ACC112 (cell line): Measurements from ENCODE around the gene SDK1.

ENCODE experiments used
- H2AFZ ChIP-seq: fragments of 200-600 bp; sonication (generic); one replicate; pipeline ENCODE4 v1.6.0; 2017; ENCODE audit warnings: antibody characterized with exemption, low read length; ENCODE audit not compliant: unreplicated experiment
- H3K27ac ChIP-seq: fragments of 200-600 bp; sonication (generic); 2 replicates; pipeline ENCODE4 v1.5.1; 2014; ENCODE audit warnings: low read depth, mild to moderate bottlenecking, antibody characterized with exemption, low read length, moderate library complexity
- H3K27me3 ChIP-seq: fragments of 200-600 bp; sonication (generic); 2 replicates; pipeline ENCODE4 v1.6.1; 2014; ENCODE audit warnings: mild to moderate bottlenecking, antibody characterized with exemption, low read length, moderate library complexity, mixed read lengths; ENCODE audit not compliant: insufficient read depth
- H3K36me3 ChIP-seq: fragments of 200-600 bp; sonication (generic); 2 replicates; pipeline ENCODE4 v1.6.1; 2016; ENCODE audit warnings: mild to moderate bottlenecking, antibody characterized with exemption, low read length, moderate library complexity, mixed read lengths; ENCODE audit not compliant: insufficient read depth
- H3K4me1 ChIP-seq: fragments of 200-600 bp; sonication (generic); one replicate; pipeline ENCODE4 v1.6.1; 2016; ENCODE audit warnings: low read length, mixed read lengths; ENCODE audit not compliant: insufficient read depth, unreplicated experiment, control insufficient read depth
- H3K4me3 ChIP-seq: fragments of 200-600 bp; sonication (generic); 2 replicates; pipeline ENCODE4 v1.5.1; 2014; ENCODE audit warnings: mild to moderate bottlenecking, low read depth, low read length
- H3K79me2 ChIP-seq: fragments of 200-600 bp; sonication (generic); one replicate; pipeline ENCODE4 v1.6.0; 2016; ENCODE audit warnings: low read length; ENCODE audit not compliant: control insufficient read depth, unreplicated experiment, insufficient read depth

SDK1 gene

DNA sequence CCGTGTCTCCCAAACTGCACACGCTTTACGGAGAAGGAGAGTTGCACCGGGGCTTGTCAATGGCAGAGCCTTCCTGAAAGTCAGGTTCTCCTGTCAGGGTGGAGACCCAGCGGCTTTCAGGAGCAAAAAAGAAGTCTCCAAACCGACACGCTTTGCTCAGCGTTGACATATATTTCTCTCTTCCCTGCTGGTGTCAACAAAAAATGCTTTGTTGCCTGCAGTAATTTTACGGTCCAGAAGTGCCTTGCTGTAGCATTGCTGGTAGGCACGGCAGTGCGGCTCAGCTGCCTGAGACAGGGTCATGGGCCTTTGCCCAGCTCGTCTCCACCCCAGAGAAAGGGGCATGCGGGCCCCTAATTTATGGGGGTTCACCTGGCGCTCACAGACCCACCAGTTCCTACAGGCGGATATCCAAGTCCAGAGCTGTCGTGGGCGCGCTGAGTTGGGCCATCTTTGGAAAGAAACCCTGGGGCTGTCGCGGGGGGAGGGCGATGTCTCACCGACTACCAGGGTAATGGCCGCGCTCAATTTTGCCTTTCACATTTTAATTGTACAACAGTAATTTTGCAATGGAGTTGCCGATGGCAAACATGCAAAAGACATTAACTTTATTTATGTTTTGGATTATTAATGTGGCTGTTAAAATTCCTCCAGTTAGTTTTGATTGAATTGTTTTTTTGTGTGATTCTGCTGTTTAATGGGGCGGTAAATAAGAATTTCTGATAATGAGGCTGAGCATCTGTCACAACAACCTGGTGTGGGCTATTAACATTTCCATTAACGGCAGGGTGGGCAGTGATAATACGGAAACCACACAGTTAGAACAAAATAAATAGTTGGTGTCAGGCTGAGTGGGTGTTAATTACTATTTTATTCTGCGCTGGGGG is 902.8 kb downstream of the SDK1 start:
- Histone ChIP-seq H3K27me3 (no peaks in the 10 kb centered on the region), H3K4me1 (no peaks in the 10 kb centered on the region), H3K27ac (no peak overlapping the region), H2AFZ (no peak overlapping the region), H3K4me3 (no peak overlapping the region), H3K36me3 (no peaks in the 10 kb centered on the region), H3K79me2 (no peaks in the 10 kb centered on the region)

DNA sequence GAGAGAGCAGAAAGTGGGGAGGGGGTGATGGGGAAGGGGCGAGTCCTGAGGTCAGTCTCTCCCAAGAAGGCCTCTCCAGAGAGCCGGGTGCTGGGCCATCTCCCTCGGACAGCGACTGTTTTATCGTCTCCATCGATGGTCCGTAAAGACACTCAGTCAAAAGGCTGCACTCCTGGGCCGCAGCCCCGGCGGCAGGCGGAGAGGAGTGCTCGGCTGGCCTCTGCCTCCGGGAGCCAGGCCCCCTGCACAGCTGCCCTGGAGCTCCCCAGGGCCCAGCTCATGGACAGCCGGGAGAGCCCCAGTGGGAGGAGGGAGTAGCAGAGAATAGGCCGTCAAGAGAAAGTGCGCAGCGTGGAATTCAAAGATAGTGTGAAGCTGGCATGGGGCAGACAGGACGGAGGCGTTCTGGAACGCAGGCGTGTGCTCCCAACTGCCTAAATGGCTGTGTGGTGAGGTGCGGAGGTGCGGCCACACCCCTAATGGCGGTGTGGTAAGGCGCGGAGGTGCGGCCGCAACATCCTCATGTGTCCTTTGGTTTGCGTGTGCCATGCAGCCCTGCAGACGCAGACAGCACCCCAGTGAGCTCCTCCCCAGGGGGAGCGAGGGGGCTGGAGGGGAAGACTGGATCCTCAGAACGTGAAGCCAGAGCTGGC is 903.6 kb downstream of the SDK1 start:
- Histone ChIP-seq H3K36me3 (no peaks in the 10 kb centered on the region), H3K4me3 (no peak overlapping the region), H3K27me3 (no peaks in the 10 kb centered on the region), H2AFZ (no peak overlapping the region), H3K79me2 (no peaks in the 10 kb centered on the region), H3K4me1 (no peaks in the 10 kb centered on the region), H3K27ac (no peak overlapping the region)

DNA sequence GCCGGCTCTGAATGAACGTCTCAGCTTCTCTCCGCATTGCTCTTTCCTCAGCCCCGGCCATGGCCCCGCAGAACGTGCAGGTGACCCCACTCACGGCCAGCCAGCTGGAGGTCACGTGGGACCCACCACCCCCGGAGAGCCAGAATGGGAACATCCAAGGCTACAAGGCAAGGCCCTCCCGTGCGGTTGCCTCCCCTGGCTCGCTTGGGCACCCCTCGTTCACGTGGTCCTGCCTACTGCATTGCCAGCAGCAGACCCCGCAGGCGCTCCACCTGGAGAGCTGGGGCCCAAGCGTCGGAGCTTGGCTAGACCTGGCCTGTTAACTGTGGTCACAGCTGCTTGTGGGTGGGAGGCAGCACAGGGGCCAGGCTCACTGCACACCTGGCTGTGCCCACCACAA is 904.8 kb downstream of the SDK1 start:
- no peak overlapping the region for H3K4me3 ChIP-seq
- H3K79me2 ChIP-seq = no peaks in the 10 kb centered on the region
- H3K27ac ChIP-seq = no peak overlapping the region
- H3K27me3 ChIP-seq = no peaks in the 10 kb centered on the region
- H2AFZ ChIP-seq = no peak overlapping the region
- no peaks in the 10 kb centered on the region for H3K4me1 ChIP-seq
- H3K36me3 ChIP-seq = no peaks in the 10 kb centered on the region

DNA sequence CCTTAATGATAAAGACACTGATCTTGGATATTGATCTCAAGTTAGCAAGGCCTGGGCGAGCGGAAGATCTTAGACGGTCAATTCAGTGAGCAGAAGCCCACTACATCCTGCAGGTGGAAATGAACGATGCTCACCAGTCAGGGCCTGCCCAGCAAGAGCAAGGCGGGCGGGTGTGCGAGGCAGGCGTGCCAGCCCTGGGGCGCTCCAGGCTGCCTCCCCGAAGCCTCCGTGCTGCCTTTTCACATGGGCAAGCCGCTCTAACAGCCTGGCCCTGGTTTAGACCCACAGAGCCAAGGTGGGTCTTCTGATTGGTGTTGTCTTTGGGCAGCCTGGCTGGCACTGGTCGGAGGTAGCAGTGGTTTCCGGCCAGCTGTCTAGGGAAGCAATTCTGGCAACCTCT is 906.0 kb downstream of the SDK1 start:
- no peaks in the 10 kb centered on the region for H3K79me2 ChIP-seq
- H3K36me3 ChIP-seq = no peaks in the 10 kb centered on the region
- no peak overlapping the region for H3K4me3 ChIP-seq
- H3K4me1 ChIP-seq = no peaks in the 10 kb centered on the region
- no peaks in the 10 kb centered on the region for H3K27me3 ChIP-seq
- no peak overlapping the region for H3K27ac ChIP-seq
- no peak overlapping the region for H2AFZ ChIP-seq

DNA sequence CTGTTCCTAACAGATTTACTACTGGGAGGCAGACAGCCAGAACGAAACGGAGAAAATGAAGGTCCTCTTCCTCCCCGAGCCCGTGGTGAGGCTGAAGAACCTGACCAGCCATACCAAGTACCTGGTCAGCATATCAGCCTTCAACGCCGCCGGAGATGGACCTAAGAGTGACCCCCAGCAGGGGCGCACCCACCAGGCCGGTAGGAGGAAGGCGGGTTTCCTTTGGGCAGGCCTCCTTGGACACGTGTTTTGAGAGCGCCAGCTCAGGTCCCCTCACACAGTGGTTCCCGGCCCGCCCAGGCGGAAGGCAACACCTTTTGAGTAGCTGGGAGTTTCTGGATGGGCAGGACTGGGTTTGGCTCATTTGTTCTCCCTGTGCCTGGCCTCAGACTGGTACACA is 907.0 kb downstream of the SDK1 start:
- no peaks in the 10 kb centered on the region for H3K27me3 ChIP-seq
- H3K79me2 ChIP-seq = no peaks in the 10 kb centered on the region
- H3K4me1 ChIP-seq = no peaks in the 10 kb centered on the region
- no peak overlapping the region for H2AFZ ChIP-seq
- no peaks in the 10 kb centered on the region for H3K36me3 ChIP-seq
- no peak overlapping the region for H3K27ac ChIP-seq
- no peak overlapping the region for H3K4me3 ChIP-seq

DNA sequence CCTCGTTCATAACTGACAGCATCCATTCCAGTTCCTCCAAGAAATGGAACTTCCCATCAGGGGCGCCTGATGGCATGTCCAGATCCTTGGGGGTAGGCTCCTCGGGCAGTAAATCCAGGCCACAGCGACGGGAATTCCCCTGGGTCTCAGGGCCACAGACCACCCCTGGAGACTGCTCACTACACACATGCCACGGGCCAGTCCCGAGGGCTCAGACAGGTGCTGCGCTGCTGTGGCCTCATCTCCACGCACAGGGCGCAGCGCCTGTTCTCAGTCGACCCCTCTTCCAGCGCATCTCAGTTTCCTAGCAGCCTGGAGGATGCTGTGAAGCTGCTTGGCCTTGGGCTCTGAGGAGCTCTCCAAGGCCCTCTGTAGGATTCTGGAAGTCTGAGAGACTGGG is 907.5 kb downstream of the SDK1 start:
- Histone ChIP-seq H3K4me1 (no peaks in the 10 kb centered on the region), H3K36me3 (no peaks in the 10 kb centered on the region), H3K27ac (no peak overlapping the region), H3K4me3 (no peak overlapping the region), H3K79me2 (no peaks in the 10 kb centered on the region), H2AFZ (no peak overlapping the region), H3K27me3 (no peaks in the 10 kb centered on the region)

DNA sequence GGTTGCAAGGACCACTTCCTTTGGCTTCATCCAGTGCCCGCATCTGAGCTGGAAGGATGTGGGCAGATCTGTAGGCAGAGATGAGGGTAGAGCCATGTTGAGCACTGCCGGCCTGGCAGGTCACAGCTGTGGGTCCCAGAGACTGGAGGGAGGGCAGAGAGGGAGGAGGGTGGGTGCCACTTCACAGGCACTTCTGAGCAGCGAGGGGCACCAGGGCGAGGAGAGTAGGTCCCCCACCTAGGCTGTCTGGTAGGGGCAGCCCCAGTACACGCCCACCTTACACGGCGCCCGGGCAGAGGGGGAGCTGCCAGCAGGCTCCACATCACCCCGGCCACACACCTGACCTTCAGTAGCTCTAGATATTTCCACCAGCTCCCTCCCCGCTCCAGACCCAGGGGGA is 908.1 kb downstream of the SDK1 start:
- Histone ChIP-seq H3K4me3 (no peak overlapping the region), H3K27ac (no peak overlapping the region), H3K27me3 (no peaks in the 10 kb centered on the region), H2AFZ (no peak overlapping the region), H3K79me2 (no peaks in the 10 kb centered on the region), H3K4me1 (no peaks in the 10 kb centered on the region), H3K36me3 (no peaks in the 10 kb centered on the region)

DNA sequence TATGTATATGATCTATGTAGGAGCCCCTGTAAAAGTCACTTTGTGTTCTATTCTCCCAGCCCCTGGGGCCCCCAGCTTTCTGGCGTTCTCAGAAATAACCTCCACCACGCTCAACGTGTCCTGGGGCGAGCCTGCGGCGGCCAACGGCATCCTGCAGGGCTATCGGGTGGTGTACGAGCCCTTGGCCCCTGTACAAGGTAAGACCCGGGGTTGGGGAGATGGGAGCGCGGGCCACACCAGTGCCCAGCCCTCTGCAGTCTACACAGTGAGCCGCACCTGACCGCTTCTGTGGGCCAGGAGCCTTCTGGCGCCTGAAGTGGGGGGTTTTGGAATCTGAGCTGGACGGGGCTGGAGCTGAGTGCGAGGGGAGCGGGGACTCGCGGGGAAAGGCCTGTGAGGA is 908.9 kb downstream of the SDK1 start:
- H3K4me1 ChIP-seq = no peaks in the 10 kb centered on the region
- no peaks in the 10 kb centered on the region for H3K27me3 ChIP-seq
- H3K27ac ChIP-seq = no peak overlapping the region
- H3K36me3 ChIP-seq = no peaks in the 10 kb centered on the region
- H2AFZ ChIP-seq = no peak overlapping the region
- H3K4me3 ChIP-seq = no peak overlapping the region
- no peaks in the 10 kb centered on the region for H3K79me2 ChIP-seq

DNA sequence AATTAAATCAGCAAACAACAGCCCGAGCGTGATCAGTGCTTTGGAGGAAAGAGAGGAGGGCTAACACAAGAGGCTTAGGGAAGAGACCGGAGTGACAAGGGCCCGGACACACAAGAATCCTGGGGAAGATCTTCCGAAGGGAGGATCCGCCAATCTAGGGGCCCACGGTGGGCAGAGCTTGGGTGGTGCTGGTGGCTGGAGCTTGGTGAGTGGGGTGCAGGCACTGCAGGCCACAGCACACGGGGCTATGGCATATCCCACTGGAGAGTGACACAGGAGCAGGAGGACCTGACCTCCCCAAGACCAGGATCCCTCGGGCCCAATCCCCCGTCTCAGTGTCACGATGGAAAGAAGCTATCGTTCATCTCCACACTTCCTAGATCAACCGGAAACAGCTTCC is 909.8 kb downstream of the SDK1 start:
- Histone ChIP-seq H3K79me2 (no peaks in the 10 kb centered on the region), H3K27me3 (no peaks in the 10 kb centered on the region), H3K4me3 (no peak overlapping the region), H3K4me1 (no peaks in the 10 kb centered on the region), H3K27ac (no peak overlapping the region), H2AFZ (no peak overlapping the region), H3K36me3 (no peaks in the 10 kb centered on the region)

DNA sequence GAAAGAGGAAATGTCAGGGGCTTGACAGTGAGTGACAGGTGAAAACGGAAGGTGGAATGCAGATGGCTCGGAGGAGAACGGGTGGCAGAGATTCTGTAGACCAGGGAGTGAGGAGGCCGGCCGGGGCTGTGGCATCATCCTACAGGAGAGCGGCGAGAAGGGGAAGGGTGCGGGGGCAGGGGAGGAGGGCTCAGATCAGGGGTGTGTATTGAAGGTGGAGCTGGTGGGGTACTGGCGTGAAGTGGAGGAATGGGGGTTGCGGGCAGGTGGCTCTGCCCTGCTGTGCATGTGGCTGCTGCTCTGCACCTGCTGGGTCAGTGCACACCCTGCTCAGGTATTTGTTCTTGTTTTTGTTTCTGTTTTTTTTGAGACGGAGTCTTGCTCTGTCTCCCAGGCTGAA is 910.2 kb downstream of the SDK1 start:
- H3K36me3 ChIP-seq = no peaks in the 10 kb centered on the region
- H2AFZ ChIP-seq = no peak overlapping the region
- H3K4me3 ChIP-seq = no peak overlapping the region
- no peaks in the 10 kb centered on the region for H3K4me1 ChIP-seq
- H3K27ac ChIP-seq = no peak overlapping the region
- no peaks in the 10 kb centered on the region for H3K79me2 ChIP-seq
- no peaks in the 10 kb centered on the region for H3K27me3 ChIP-seq

DNA sequence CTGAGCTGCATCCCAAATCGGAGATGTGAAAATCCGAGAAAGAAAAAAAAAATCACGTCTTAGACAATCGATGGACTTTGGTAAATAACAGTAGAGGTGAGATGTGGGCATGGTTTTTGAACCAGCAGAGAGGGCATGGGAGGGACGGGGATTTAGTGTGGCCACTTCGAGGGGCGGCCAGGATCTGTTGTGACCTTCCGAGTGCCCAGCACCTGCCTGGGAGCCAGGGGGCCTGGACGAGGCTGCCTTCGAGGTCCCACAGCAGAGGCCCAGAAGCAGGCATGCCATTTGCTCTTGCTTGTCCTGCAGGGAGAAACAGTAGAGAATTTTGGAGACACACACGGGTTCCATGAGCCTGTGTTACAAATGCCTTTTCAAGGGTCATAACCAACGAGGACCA is 911.3 kb downstream of the SDK1 start:
- no peaks in the 10 kb centered on the region for H3K79me2 ChIP-seq
- no peaks in the 10 kb centered on the region for H3K27me3 ChIP-seq
- H3K4me3 ChIP-seq = no peak overlapping the region
- no peak overlapping the region for H2AFZ ChIP-seq
- no peaks in the 10 kb centered on the region for H3K36me3 ChIP-seq
- no peak overlapping the region for H3K27ac ChIP-seq
- no peaks in the 10 kb centered on the region for H3K4me1 ChIP-seq
